ENCODE results near the gene PFDN1. TPM values are rescaled to one million over a fixed set of nuclear protein-coding genes. Genes with fewer than 3 reads are reported as not detected.

The PFDN1 gene
- total and polyA plus RNA-seq, 10 of the 15 experiments (the other 5 are each of a cell fraction or from before 2014, with no cell fraction given), result 62.9 to 193 (median 102) TPM

DNA sequence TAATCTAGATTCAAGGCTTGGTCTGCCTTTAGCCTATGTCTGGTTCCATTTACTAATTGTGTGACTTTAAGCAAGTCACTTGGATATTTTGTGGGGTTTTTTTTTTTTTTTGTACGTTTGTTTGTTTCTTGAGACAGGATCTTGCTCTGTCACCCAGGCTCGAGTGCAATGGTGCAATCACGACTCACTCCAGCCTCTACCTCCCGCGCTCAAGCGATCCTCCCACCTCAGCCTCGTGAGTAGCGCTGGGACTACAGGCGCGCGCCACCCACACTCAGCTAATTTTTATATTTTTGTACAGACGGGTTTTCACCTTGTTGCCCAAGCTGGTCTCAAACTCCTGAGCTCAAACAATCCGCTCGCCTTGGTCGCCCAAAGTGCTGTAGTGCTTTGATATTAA, 1.1 kb upstream of the PFDN1 start (continued):
- TF ChIP-seq, protein P1, sequence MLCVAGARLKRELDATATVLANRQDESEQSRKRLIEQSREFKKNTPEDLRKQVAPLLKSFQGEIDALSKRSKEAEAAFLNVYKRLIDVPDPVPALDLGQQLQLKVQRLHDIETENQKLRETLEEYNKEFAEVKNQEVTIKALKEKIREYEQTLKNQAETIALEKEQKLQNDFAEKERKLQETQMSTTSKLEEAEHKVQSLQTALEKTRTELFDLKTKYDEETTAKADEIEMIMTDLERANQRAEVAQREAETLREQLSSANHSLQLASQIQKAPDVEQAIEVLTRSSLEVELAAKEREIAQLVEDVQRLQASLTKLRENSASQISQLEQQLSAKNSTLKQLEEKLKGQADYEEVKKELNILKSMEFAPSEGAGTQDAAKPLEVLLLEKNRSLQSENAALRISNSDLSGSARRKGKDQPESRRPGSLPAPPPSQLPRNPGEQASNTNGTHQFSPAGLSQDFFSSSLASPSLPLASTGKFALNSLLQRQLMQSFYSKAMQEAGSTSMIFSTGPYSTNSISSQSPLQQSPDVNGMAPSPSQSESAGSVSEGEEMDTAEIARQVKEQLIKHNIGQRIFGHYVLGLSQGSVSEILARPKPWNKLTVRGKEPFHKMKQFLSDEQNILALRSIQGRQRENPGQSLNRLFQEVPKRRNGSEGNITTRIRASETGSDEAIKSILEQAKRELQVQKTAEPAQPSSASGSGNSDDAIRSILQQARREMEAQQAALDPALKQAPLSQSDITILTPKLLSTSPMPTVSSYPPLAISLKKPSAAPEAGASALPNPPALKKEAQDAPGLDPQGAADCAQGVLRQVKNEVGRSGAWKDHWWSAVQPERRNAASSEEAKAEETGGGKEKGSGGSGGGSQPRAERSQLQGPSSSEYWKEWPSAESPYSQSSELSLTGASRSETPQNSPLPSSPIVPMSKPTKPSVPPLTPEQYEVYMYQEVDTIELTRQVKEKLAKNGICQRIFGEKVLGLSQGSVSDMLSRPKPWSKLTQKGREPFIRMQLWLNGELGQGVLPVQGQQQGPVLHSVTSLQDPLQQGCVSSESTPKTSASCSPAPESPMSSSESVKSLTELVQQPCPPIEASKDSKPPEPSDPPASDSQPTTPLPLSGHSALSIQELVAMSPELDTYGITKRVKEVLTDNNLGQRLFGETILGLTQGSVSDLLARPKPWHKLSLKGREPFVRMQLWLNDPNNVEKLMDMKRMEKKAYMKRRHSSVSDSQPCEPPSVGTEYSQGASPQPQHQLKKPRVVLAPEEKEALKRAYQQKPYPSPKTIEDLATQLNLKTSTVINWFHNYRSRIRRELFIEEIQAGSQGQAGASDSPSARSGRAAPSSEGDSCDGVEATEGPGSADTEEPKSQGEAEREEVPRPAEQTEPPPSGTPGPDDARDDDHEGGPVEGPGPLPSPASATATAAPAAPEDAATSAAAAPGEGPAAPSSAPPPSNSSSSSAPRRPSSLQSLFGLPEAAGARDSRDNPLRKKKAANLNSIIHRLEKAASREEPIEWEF (IDR thresholded peaks at IDR 0.05; ENCODE audit: insufficient replicate concordance, low read depth, low read length), result no peak
- TF ChIP-seq, protein P2, sequence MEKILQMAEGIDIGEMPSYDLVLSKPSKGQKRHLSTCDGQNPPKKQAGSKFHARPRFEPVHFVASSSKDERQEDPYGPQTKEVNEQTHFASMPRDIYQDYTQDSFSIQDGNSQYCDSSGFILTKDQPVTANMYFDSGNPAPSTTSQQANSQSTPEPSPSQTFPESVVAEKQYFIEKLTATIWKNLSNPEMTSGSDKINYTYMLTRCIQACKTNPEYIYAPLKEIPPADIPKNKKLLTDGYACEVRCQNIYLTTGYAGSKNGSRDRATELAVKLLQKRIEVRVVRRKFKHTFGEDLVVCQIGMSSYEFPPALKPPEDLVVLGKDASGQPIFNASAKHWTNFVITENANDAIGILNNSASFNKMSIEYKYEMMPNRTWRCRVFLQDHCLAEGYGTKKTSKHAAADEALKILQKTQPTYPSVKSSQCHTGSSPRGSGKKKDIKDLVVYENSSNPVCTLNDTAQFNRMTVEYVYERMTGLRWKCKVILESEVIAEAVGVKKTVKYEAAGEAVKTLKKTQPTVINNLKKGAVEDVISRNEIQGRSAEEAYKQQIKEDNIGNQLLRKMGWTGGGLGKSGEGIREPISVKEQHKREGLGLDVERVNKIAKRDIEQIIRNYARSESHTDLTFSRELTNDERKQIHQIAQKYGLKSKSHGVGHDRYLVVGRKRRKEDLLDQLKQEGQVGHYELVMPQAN (conservative IDR thresholded peaks at IDR 0.05), result no peak
- TF ChIP-seq JUNB (IDR thresholded peaks at IDR 0.05) (no peak), JUND (IDR thresholded peaks at IDR 0.05; ENCODE audit: low read depth, low read length) (no peak), RB1 (IDR thresholded peaks at IDR 0.05; ENCODE audit: borderline replicate concordance) (no peak), GATAD2B (conservative IDR thresholded peaks at IDR 0.05; ENCODE audit: low read depth) (no peak), TCF7 (IDR thresholded peaks at IDR 0.05; ENCODE audit: borderline replicate concordance) (no peak), WRNIP1 (IDR thresholded peaks at IDR 0.05; ENCODE audit: borderline replicate concordance, low read depth, low read length) (no peak), BACH1 (IDR thresholded peaks at IDR 0.05; ENCODE audit: borderline replicate concordance) (no peak), CBFB (IDR thresholded peaks at IDR 0.05; ENCODE audit: low read depth) (no peak), ZNF24 (IDR thresholded peaks at IDR 0.05) (no peak)
- TF ChIP-seq, protein P3, sequence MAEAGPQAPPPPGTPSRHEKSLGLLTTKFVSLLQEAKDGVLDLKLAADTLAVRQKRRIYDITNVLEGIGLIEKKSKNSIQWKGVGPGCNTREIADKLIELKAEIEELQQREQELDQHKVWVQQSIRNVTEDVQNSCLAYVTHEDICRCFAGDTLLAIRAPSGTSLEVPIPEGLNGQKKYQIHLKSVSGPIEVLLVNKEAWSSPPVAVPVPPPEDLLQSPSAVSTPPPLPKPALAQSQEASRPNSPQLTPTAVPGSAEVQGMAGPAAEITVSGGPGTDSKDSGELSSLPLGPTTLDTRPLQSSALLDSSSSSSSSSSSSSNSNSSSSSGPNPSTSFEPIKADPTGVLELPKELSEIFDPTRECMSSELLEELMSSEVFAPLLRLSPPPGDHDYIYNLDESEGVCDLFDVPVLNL (IDR thresholded peaks at IDR 0.05; ENCODE audit: low read depth, low read length), result no peak
